ENCODE results near the gene DMPK.

DMPK gene

DNA sequence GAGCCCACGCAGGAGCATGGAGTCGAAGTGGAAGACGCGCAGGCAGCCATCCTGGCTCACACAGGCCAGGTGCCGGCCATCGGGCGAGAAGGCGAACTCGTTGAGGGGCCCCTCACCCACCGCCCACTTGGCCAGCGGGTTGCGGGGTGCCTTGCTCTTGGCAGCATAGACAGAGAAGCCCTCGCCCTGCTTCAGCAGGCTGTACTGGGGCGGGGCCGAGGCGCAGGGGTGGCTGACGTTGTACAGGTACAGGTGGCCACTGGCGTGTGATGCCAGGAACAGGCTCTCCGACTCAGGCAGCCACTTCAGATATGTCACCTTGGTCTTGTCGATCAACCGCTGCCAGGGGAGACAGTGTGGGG, 4.2 kb upstream of the DMPK start:
- no peak overlapping the region for H3K9ac ChIP-seq (ENCODE audit: low read length)
- no peak overlapping the region for H3K27ac ChIP-seq (ENCODE audit: low read depth, low read length)
- no peaks in the 10 kb centered on the region for H4K20me1 ChIP-seq (ENCODE audit: low read depth, low read length)
- H3K4me3 ChIP-seq (ENCODE audit: insufficient read depth, low read length, poor library complexity, severe bottlenecking): no peak overlapping the region
- no peak for TF ChIP-seq EZH2phosphoT487 (conservative IDR thresholded peaks at IDR 0.05; ENCODE audit: low read length)
- TF ChIP-seq, protein P1, sequence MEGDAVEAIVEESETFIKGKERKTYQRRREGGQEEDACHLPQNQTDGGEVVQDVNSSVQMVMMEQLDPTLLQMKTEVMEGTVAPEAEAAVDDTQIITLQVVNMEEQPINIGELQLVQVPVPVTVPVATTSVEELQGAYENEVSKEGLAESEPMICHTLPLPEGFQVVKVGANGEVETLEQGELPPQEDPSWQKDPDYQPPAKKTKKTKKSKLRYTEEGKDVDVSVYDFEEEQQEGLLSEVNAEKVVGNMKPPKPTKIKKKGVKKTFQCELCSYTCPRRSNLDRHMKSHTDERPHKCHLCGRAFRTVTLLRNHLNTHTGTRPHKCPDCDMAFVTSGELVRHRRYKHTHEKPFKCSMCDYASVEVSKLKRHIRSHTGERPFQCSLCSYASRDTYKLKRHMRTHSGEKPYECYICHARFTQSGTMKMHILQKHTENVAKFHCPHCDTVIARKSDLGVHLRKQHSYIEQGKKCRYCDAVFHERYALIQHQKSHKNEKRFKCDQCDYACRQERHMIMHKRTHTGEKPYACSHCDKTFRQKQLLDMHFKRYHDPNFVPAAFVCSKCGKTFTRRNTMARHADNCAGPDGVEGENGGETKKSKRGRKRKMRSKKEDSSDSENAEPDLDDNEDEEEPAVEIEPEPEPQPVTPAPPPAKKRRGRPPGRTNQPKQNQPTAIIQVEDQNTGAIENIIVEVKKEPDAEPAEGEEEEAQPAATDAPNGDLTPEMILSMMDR (IDR thresholded peaks at IDR 0.05; ENCODE audit: insufficient read depth, low read length, poor library complexity, severe bottlenecking): no peak
- H3F3A ChIP-seq (ENCODE audit: insufficient read depth): no peaks in the 10 kb centered on the region
- H3K27me3 ChIP-seq (ENCODE audit: low read length): no peaks in the 10 kb centered on the region
- H3K36me3 ChIP-seq (ENCODE audit: low read length): no peaks in the 10 kb centered on the region
- H3K9me3 ChIP-seq (ENCODE audit: insufficient read depth, low read length): no peaks in the 10 kb centered on the region
- no peak overlapping the region for H3K4me2 ChIP-seq (ENCODE audit: low read depth, low read length, poor library complexity, severe bottlenecking)
- H2AFZ ChIP-seq (ENCODE audit: low read depth, low read length, severe bottlenecking): no peak overlapping the region
- peaks cover 3% of the 10 kb centered on the region; the same call in 1 of the 2 replicates for H3K79me2 ChIP-seq (ENCODE audit: insufficient read depth, low read length)
- H3K9me2 ChIP-seq (replicated peaks; ENCODE audit: insufficient read depth, low read length): no peaks in the 10 kb centered on the region

DNA sequence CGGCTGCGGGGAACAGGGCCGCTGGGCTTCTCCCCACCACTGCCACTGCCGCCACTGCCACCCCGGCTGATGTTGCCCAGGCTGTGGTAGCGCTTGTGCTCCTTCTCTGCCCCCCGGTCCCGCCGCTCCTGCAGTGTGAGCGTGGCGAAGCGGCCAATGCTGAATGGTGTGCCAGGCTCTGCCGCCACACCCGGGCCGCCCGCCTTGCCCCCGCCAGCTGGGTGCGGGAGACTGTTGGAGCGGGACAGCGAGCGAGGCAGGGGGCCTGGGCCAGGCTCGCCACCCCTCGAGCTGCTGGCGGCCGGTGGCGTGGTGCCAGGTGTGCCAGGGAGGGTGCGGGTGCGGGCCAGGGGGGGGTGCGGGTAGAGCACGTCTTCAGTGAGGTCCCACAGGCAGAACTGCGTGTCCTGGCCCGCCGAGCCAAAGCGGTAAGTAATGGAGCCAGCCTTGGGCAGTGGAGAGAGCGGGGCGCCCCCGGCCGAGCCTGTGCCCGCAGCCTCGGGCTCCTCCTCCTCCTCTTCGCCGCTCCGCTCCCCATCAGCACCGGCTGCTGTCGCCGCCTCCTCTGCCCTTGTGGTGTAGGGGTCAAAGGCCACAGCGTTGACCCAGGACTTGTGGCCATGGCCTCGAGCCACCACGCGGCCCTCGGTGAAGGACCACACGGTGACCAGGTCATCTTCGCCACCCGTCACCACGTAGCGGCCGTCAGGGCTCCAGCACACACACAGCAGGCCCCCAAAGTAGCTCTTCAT, 3.7 kb upstream of the DMPK start:
- TF ChIP-seq EZH2phosphoT487 (conservative IDR thresholded peaks at IDR 0.05; ENCODE audit: low read length): no peak
- TF ChIP-seq, protein P1 (IDR thresholded peaks at IDR 0.05; ENCODE audit: insufficient read depth, low read length, poor library complexity, severe bottlenecking): no peak
- H3K27me3 ChIP-seq (ENCODE audit: low read length): no peaks in the 10 kb centered on the region
- H4K20me1 ChIP-seq (ENCODE audit: low read depth, low read length): no peaks in the 10 kb centered on the region
- H3K79me2 ChIP-seq (ENCODE audit: insufficient read depth, low read length): no peaks in the 10 kb centered on the region
- no peaks in the 10 kb centered on the region for H3K36me3 ChIP-seq (ENCODE audit: low read length)
- no peak overlapping the region for H3K27ac ChIP-seq (ENCODE audit: low read depth, low read length)
- H3K9me3 ChIP-seq (ENCODE audit: insufficient read depth, low read length): no peaks in the 10 kb centered on the region
- H3K4me2 ChIP-seq (ENCODE audit: low read depth, low read length, poor library complexity, severe bottlenecking): no peak overlapping the region
- H3K9me2 ChIP-seq (replicated peaks; ENCODE audit: insufficient read depth, low read length): no peaks in the 10 kb centered on the region
- H2AFZ ChIP-seq (ENCODE audit: low read depth, low read length, severe bottlenecking): no peak overlapping the region
- H3F3A ChIP-seq (ENCODE audit: insufficient read depth): no peaks in the 10 kb centered on the region
- H3K4me3 ChIP-seq (ENCODE audit: insufficient read depth, low read length, poor library complexity, severe bottlenecking): no peak overlapping the region
- no peak overlapping the region for H3K9ac ChIP-seq (ENCODE audit: low read length)

DNA sequence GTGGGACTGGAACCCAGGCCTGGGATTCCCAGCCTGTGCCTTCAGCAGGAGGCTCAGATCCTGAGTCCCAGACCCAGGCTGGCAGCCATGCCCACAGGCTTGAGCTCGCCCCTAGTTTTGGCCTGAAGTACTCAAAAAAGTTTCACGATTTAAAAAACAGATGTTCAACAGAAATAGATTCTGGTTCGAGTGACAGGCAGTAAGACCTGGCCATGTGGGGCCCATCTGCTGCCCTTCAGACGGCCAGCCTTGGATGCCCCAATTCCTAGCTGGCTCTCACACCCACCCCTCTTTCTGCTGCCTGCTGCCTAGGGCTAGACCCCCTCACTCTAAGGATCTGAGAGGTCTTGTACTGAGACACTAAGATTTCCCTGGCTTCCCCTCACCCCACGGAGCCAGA, 2.8 kb upstream of the DMPK start:
- Histone ChIP-seq H3K27ac (ENCODE audit: low read depth, low read length) (no peak overlapping the region), H3K36me3 (ENCODE audit: low read length) (no peaks in the 10 kb centered on the region)

More for the DNA sequence above, 2.8 kb upstream of the DMPK start:
- Histone ChIP-seq H3K9me2 (replicated peaks; ENCODE audit: insufficient read depth, low read length) (no peaks in the 10 kb centered on the region), H2AFZ (ENCODE audit: low read depth, low read length, severe bottlenecking) (no peak overlapping the region), H3K9ac (ENCODE audit: low read length) (no peak overlapping the region), H3K4me3 (ENCODE audit: insufficient read depth, low read length, poor library complexity, severe bottlenecking) (no peak overlapping the region), H3K9me3 (ENCODE audit: insufficient read depth, low read length) (no peaks in the 10 kb centered on the region), H4K20me1 (ENCODE audit: low read depth, low read length) (no peaks in the 10 kb centered on the region), H3K27me3 (ENCODE audit: low read length) (no peaks in the 10 kb centered on the region), H3K4me2 (ENCODE audit: low read depth, low read length, poor library complexity, severe bottlenecking) (no peak overlapping the region), H3F3A (ENCODE audit: insufficient read depth) (peaks cover 3% of the 10 kb centered on the region; the same call in 1 of the 2 replicates), H3K79me2 (ENCODE audit: insufficient read depth, low read length) (no peaks in the 10 kb centered on the region)
- TF ChIP-seq, protein P1 (IDR thresholded peaks at IDR 0.05; ENCODE audit: insufficient read depth, low read length, poor library complexity, severe bottlenecking): no peak
